Rectal smooth muscle tissue (tissue), 1 donor: ENCODE measurements around the gene DISP1.

Source experiments
- H3K27ac ChIP-seq: one replicate; pipeline ENCODE4 v1.7.0; 2013; ENCODE audit warnings: low read depth, low read length, inconsistent platforms
- H3K27me3 ChIP-seq: one replicate; pipeline ENCODE4 v1.7.0; 2013; ENCODE audit warnings: low read length; ENCODE audit not compliant: control insufficient read depth, insufficient read depth
- H3K36me3 ChIP-seq: one replicate; pipeline ENCODE4 v1.7.0; 2013; ENCODE audit warnings: low read length; ENCODE audit not compliant: control insufficient read depth, insufficient read depth
- H3K4me1 ChIP-seq: one replicate; pipeline ENCODE4 v1.7.0; 2013; ENCODE audit warnings: low read length; ENCODE audit not compliant: control insufficient read depth, insufficient read depth
- H3K4me3 ChIP-seq: one replicate; pipeline ENCODE4 v1.7.0; 2013; ENCODE audit warnings: low read length
- H3K9ac ChIP-seq: one replicate; pipeline ENCODE4 v1.7.0; 2013; ENCODE audit warnings: low read length

The DISP1 gene

GRCh38 chr1:222784916-222785315 is 29.9 kb upstream of the DISP1 start:
- H3K4me1 ChIP-seq, result no peaks in the 10 kb centered on the region
- no peak overlapping the region for H3K27ac ChIP-seq

GRCh38 chr1:222785529-222785928 is 29.3 kb upstream of the DISP1 start:
- Histone ChIP-seq H3K4me3 (no peak overlapping the region), H3K36me3 (no peaks in the 10 kb centered on the region), H3K27me3 (no peaks in the 10 kb centered on the region), H3K27ac (no peak overlapping the region), H3K4me1 (no peaks in the 10 kb centered on the region), H3K9ac (no peak overlapping the region)

More at GRCh38 chr1:222784916-222785315, 29.9 kb upstream of the DISP1 start:
- Histone ChIP-seq H3K27me3 (no peaks in the 10 kb centered on the region), H3K36me3 (no peaks in the 10 kb centered on the region), H3K4me3 (no peak overlapping the region), H3K9ac (no peak overlapping the region)

GRCh38 chr1:222786121-222786520 is 28.7 kb upstream of the DISP1 start:
- H3K4me1 ChIP-seq, result peaks cover under 1% of the 10 kb centered on the region
- H3K27ac ChIP-seq, result no peak overlapping the region
- H3K36me3 ChIP-seq, result no peaks in the 10 kb centered on the region
- H3K4me3 ChIP-seq, result no peak overlapping the region
- H3K27me3 ChIP-seq, result no peaks in the 10 kb centered on the region
- H3K9ac ChIP-seq, result no peak overlapping the region

GRCh38 chr1:222787729-222788128 is 27.1 kb upstream of the DISP1 start:
- no peaks in the 10 kb centered on the region for H3K36me3 ChIP-seq
- H3K4me3 ChIP-seq, result no peak overlapping the region

GRCh38 chr1:222788402-222789156 is 26.3 kb upstream of the DISP1 start:
- Histone ChIP-seq H3K27me3 (no peaks in the 10 kb centered on the region), H3K4me1 (peaks cover 7% of the 10 kb centered on the region), H3K36me3 (no peaks in the 10 kb centered on the region), H3K4me3 (no peak overlapping the region), H3K9ac (no peak overlapping the region), H3K27ac (no peak overlapping the region)

More at GRCh38 chr1:222787729-222788128, 27.1 kb upstream of the DISP1 start:
- H3K27ac ChIP-seq, result no peak overlapping the region
- peaks cover 4% of the 10 kb centered on the region for H3K4me1 ChIP-seq
- no peaks in the 10 kb centered on the region for H3K27me3 ChIP-seq
- H3K9ac ChIP-seq, result no peak overlapping the region

- no peaks in the 10 kb centered on the region for H3K36me3 ChIP-seq
- H3K4me3 ChIP-seq, result no peak overlapping the region
- H3K27ac ChIP-seq, result no peak overlapping the region
- H3K4me1 ChIP-seq, result peaks cover 7% of the 10 kb centered on the region
- H3K9ac ChIP-seq, result no peak overlapping the region
- no peaks in the 10 kb centered on the region for H3K27me3 ChIP-seq
Observed at GRCh38 chr1:222790115-222790514, 24.7 kb upstream of the DISP1 start.

GRCh38 chr1:222790520-222790919 is 24.3 kb upstream of the DISP1 start:
- Histone ChIP-seq H3K4me3 (no peak overlapping the region), H3K4me1 (peaks cover 7% of the 10 kb centered on the region), H3K27me3 (no peaks in the 10 kb centered on the region), H3K36me3 (no peaks in the 10 kb centered on the region), H3K27ac (peak overlapping the region; percentile 42), H3K9ac (no peak overlapping the region)

- Histone ChIP-seq H3K36me3 (no peaks in the 10 kb centered on the region), H3K4me1 (peaks cover 7% of the 10 kb centered on the region), H3K9ac (no peak overlapping the region), H3K4me3 (no peak overlapping the region), H3K27me3 (no peaks in the 10 kb centered on the region), H3K27ac (peak overlapping the region; percentile 42)
Observed at GRCh38 chr1:222791006-222791710, 23.7 kb upstream of the DISP1 start.

GRCh38 chr1:222792744-222793143 is 22.1 kb upstream of the DISP1 start:
- no peak overlapping the region for H3K4me3 ChIP-seq
- H3K9ac ChIP-seq, result no peak overlapping the region
- H3K36me3 ChIP-seq, result no peaks in the 10 kb centered on the region
- no peak overlapping the region for H3K27ac ChIP-seq
- peaks cover 7% of the 10 kb centered on the region for H3K4me1 ChIP-seq
- no peaks in the 10 kb centered on the region for H3K27me3 ChIP-seq

- no peaks in the 10 kb centered on the region for H3K36me3 ChIP-seq
- H3K27ac ChIP-seq, result no peak overlapping the region
- H3K9ac ChIP-seq, result no peak overlapping the region
- H3K4me3 ChIP-seq, result no peak overlapping the region
- peaks cover 12% of the 10 kb centered on the region for H3K4me1 ChIP-seq
- no peaks in the 10 kb centered on the region for H3K27me3 ChIP-seq
Observed at GRCh38 chr1:222794656-222795474, 20.0 kb upstream of the DISP1 start.

- Histone ChIP-seq H3K27ac (no peak overlapping the region), H3K27me3 (no peaks in the 10 kb centered on the region), H3K4me3 (no peak overlapping the region), H3K9ac (no peak overlapping the region), H3K36me3 (no peaks in the 10 kb centered on the region), H3K4me1 (peaks cover 8% of the 10 kb centered on the region)
Observed at GRCh38 chr1:222798116-222798515, 16.7 kb upstream of the DISP1 start.

GRCh38 chr1:222798975-222799374 is 15.9 kb upstream of the DISP1 start:
- H3K9ac ChIP-seq, result no peak overlapping the region
- peaks cover 5% of the 10 kb centered on the region for H3K4me1 ChIP-seq
- no peak overlapping the region for H3K4me3 ChIP-seq

More at GRCh38 chr1:222798975-222799374, 15.9 kb upstream of the DISP1 start:
- no peak overlapping the region for H3K27ac ChIP-seq
- H3K36me3 ChIP-seq, result no peaks in the 10 kb centered on the region
- H3K27me3 ChIP-seq, result no peaks in the 10 kb centered on the region
